Daoy (cell line): ENCODE measurements around the gene GGTLC1. TPM values are rescaled to one million over a fixed set of nuclear protein-coding genes. Genes with fewer than 3 reads are reported as not detected.
"Not testable (repeated sequence)": the region's sequence is repeated elsewhere in the genome, so short reads cannot be mapped to it uniquely, and the experiment has no call there.

Experiments
- DNase-seq: peaks from one replicate; pipeline ENCODE4 v3.0.0-alpha.2; 2015; ENCODE audit warnings: low read depth
- total RNA-seq: library from RNA; depleted of rRNA; stranded (reverse); fragments of >200 nt; shearing (Covaris generic); gene quantifications from 2 replicates; pipeline ENCODE4 v1.2.3, GENCODE V29; 2014; rRNA removed

GGTLC1 gene
- not detected in 2 replicates for total RNA-seq

DNA sequence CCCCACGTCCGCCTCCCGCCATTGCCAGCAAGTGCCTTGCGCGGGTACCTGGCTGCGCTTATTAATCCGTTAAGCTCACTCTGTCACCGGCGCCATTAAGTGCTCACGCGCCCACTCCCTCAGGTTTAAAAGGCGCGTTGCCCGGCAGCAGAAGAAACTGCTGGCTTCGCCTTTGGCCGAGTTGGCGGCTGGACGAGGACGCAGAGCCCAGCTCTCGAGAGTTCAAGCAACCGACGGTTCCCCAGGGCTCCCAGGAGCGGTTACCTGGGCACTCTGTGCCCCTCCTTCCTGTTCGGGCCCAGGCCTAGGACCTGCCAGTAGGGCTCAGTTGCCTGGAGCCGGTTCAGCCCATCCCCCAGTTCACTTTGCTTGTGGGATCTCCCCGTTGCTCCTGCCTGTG lies at the start of gene GGTLC1:
GGTLC1 (minus strand) TSS at position 219 of the 400 bp plus-strand sequence. CDS start 2,168 bp downstream, outside the sequence.
- no peak for DNase-seq

DNA sequence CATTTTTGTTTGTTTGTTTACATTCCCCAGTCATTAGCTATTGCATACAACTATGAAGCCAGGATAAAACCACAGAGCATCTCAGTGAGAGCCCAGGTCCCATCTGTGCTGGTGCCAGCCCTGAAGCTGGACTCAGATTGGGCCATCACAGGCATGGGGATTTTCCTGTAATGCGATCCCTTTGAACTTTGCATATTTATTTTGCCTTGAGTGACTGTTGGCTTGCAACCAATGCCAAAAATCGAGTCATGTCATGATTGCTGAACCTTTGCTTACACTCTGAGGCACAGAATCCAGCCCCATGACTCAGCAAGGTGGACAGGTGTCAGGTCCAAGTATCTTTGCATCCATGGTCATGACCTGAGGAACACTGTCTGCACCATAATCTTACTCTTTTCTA lies 46.2 kb upstream of the GGTLC1 start:
- no peak for DNase-seq

DNA sequence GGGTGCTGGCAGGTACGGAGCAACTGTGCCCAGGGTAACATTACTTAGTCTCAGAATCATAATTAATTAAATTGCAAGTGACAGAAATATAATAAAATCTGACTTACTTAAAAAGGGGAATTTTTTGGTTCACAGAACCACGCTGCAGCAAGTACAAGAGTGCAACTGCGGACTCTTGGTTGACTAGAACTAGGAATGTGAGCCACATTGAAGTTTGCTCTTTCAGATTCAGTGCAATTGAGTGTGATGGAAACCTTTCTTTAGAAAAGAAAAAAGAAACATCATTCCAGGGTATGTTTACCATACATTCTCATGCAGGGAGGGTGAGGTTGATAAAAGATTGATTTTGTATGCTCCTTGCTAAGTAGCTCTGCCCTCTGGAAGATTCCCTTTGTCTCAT lies 45.0 kb upstream of the GGTLC1 start:
- DNase-seq: no peak

DNA sequence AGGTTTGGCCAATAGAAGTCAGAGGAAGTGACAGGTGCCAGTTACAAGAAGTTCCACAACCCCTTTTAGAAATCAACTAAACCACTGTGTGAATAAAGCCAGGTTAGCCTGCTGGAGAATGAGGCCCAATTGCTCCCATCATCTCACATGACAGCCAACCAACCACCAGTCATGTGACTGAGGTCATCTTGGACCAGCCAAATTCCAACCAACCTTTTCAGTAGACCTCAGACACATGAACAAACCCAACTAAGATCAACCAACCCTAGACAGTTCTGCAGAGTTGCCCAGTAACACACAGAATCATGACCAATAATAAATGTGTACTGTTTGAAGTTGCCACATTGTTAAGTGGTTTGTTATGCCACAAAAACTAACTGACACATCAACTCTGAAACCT lies 44.6 kb upstream of the GGTLC1 start:
- no peak for DNase-seq

DNA sequence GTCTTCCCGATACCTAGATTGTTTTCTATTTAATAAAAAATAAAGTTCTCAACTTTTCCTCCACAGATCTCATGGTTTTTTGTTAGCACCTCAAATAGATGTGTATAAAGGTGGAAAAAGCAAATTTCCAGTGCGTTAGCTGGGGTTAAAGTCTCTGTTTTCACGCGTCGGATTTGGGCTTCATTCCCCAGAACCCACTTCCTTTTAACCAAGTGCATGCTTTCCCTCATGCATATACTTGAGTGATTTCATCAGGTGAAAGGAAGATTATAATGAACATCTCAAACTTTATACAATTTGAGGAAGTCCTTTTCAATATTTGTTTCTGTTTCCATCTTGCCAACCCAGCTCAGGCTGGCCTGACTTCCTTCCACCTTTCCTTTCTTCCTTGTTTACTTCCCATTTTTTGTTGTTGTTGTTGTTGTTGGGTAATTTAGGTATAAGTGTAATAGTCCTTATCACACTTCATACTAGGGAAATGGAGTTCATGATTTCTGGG lies 43.9 kb upstream of the GGTLC1 start:
- DNase-seq: no peak

DNA sequence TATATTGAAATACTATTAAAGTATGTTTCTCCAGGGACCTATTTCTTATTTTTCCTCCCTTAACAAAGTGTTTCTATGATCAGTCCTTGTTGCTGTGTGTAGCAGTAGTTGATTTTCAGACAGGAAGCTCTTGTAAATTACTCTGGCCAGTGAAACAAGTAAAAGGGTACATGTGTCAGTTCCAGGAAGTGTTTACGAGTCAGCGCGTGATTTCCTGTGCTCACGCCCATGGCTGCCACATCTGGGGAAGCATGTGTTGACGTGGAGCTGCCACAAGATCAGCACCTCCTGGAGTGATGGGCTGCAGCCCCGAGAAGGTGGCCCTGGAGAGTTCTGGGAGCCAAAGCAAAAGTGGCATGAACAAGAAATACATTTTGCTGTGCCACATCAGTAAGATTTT lies 38.6 kb upstream of the GGTLC1 start:
- no peak for DNase-seq

DNA sequence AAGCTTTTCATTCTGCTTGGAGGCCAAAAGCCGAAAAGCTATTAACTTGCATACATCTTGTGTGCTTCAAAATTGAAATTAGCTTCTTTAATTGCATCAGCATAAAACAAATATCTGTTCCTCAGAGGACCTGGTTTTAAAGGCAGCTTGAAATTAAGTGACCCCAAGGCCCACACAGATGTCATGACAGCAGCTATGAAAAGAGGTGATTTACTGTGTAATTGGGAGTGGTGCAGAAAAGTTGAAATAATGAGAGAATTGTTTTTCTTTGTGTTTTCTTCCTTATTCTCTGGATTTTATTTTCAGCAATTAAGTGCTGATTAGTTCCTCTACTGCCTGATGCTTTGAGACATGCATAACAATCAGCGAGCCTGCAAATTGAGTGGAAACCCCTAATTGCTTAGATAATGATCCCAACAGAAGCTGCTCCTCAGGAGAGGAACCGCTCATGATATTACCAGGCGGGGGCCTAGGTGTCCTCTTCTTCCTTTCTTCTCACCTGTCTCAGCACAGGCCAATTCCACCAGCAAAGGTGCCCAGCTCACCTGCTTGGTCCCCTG lies 34.1 kb upstream of the GGTLC1 start:
- DNase-seq: no peak

DNA sequence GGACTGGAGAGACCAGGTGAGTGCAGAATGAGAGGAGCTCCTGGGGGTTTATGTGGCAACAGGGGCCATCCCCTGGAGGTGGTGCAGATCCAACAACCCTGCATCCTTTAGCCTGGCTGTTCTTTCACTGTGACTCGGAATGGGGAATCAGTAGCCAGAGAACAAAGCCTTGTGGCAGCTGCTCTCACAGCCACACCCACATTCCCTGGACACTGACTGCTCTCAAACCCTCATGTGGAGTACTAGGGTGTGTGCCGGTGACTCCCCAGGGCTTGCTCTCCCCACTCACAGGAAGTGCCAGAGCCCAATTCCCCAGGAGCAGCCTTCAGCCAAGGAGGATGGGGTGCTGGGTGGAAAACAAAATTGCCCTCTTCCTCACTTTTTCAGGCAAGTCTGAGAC lies 30.2 kb upstream of the GGTLC1 start:
- DNase-seq: no peak

DNA sequence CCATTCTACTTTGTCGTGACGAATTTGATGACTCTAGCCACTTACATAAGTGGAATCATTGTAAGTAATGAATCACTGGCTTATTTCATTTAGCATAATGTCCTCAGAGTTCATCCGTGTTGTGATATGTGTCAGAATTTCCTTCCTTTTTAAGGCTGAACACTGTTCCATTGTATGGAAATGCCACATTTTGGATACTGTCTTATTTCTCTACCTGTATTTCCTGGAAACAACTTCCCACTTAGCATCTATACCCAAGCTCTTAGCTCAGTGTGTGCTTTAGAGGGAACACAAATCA lies 28.8 kb upstream of the GGTLC1 start:
- DNase-seq: no peak

DNA sequence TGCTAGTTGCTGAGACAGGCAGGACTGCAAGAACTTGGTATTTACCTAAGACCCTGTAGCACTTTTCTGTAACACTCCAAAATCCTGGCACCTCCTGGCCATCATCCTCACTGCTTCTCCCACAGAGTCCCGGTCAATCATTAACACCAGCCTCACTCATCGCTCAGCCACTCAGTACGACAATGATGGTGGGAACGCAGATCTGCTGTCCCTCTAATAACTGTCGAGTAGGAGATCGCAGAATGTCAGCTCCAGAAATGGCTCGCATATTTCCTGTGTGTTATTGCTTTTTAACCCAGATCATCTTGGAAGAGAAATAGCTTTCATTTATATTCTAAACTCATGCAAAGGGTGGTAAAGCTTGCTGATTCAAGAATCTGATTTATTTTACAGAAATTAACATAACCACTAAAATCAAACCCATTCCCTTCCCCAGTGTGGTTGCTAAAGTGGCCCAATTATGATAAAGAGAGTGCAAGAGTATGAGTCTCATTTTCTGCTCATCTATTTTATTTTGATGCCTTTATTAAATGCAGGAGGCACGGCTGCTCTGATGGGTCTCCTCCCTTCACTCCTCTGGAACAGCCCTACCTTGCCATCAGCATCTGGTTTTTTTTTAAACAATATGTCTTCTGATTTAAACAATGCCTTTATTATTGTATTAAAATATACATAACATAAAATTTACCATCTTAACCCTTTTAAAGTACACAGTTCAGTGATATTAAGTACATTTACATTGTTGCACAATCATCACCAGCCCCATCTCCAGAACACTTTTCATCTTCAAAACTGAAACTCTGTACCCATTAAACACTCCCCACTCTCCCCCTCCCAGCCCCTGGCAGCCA lies 28.3 kb upstream of the GGTLC1 start:
- no peak for DNase-seq

DNA sequence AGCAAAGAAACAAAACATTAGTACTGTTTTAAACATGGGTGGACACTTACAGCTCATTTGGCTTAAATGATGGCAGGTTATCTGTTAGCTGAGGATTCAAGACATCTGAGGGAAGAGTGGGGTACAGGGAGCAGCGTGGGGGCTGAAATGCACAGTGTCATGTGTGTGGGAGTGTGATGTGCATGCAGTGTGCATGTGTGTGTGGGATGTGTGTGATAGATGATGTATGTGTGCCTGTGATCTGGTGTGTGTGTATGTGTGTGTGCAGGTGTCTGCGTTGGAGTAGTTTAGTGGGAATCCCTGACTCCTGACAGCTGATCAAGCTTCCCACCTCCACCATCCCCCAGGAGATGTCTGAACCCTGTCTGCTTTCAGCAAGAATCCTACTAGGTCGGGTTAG lies 25.4 kb upstream of the GGTLC1 start:
- DNase-seq: no peak

DNA sequence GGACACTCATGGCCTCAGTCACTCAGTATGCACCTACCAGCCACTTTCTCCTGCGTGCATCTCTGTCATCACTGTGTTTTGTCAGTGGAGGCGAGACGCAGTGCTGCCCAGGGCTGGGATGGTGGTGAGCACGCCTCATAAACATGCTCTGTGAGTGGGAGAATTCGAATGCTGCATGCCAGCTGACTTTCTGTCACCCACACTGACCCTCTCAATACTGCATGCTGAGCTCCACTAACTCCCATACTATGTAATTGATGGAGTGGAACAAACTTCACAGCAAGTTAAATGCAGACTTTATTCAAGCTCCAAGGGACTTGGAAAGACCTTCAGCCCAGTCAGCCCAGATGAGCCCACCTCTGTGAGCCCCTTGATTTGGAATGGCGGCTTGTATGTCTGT lies 22.7 kb upstream of the GGTLC1 start:
- no peak for DNase-seq

DNA sequence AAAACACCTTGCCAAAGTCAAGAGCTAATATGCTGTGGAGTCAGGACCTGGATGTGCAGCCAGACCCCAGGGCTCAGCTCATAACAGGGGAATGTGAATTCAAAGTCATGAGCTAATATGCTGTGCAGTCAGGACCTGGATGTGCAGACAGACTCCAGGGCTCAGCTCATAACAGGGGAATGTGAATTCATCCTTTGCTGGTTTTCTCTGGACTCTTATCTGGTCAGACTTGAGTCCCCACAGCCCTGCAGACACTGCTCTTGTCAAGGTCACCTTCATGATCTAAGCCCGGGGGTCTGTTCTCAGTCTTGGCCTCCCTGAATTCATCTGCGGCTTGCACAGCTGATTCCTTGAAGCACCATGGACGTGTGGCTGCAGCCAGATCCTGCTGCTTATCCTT lies 19.2 kb upstream of the GGTLC1 start:
- DNase-seq: no peak

DNA sequence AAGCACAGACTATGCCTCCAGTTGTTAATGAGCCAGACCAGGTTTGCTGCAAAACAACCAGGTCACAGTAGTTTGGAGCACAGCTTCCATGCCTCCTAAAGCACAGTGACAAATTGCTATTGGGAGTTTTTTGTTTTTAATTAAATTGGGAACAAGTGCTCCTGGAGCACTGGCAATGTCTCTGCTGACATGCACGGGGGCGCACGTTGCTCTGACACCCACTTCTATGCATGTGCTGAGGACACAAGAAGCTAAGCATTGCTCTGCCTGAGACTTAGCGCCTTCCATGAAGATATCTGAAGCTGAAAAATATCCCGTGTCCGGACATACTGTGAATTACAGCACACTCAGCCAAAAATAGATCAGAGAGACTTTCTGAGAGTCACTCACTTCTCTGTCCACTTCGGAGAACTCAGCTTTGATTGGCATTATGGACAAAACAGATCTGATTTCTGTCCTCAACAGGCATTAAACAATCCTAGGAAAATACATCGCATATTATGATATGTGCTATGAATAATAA lies 18.6 kb upstream of the GGTLC1 start:
- no peak for DNase-seq

DNA sequence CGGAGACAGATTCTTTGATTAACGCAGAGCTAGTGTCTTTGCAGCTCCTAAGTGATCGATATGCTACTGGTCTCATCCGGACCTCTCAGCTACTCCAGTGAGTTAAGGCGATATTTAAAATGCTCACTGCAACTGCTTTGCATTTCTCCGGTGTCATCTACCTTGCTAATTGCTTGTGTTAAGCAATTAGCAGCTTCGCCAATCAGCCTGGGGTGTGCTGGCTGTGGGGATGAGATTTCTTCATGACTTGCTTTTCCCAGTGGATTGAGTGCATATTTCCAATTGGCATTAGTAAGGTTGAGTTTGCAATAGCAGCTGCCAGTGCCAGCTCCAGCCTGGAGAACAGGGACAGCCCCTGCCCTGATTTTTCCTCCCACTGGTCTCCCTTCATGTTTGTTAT lies 18.0 kb upstream of the GGTLC1 start:
- no peak for DNase-seq

DNA sequence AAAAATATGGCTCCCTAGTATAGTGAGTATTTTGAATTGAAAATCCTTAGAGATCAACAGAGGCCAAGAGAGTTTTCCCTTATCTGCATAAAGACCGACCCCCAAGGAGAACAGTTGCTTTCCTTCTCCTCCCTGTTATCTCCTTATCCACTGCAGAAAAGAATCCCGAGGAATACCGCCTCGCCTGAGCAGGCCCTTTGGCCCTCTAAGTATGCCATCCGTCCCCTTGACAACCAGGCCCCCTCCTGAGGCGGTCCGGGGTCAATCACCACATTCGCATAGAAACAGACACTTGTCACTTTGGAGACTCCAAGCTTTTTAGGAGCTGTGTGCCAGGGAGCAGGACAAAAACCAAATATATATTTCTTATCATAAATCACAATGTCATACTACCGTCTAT lies 15.9 kb upstream of the GGTLC1 start:
- DNase-seq: no peak

DNA sequence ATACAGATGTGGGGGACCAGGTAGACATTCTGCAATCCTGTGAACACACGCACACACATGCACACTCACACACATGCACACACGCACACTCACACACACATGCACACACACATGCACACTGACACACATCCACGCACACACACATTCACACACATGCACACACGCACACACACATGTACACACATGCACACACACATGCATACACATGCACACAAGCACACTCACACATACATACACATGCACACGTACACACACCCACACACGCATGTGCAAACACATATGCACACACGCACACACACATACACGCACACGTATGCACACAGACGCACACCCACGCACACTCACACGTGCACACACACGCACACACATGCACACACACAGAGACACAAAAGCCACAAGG lies 14.3 kb upstream of the GGTLC1 start:
- no peak for DNase-seq

DNA sequence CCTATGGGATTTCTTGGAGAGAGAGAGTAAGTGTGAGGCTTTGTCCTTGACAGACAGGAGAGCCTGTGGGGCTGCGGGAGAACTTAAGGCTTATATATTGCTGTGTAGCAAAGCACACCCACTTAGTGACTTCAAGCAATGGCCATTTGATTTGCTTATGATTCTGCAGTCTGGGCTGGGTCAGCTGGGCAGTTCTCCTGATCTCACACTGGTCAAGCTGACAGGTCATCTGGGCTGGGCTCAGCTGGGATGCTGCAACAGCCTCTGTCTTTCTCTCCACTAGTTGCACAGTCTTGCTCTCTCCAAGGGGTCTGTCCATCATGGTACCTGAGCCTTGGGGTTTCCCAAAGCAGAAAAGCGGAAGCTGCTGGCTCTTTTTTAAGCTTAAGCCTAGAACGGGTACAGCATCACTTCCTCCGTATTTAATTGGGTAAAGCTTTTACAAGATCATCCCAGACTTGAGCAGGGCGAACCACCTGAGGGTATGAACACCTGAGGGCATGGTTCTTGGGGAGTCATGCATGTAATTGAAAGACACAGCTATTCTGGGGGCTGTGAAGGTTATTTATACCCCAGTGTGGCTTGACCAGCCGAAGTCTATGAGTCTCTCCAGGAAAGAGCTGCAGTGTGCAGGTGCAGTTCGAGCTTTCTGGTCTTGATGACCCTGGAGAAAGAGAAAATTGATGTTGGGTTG lies 13.3 kb upstream of the GGTLC1 start:
- no peak for DNase-seq

DNA sequence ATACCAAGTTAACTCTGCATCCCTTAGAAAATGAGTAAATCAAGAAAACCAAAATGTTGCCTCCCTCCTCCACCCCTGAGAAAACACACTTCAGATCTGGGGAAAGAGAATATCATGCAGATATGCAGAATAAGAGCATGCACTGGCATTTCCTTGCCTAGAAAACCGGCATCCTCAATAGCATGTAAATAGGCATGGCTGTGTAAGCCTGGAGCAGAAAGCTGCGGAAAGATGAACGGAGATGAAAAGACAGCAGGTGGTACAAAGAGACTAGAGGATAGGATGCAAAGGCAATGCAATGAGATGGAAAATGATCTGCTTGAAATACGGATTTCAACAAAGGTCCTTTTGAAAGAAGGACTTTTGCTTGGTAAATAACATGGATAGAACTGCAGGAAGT lies 10.3 kb upstream of the GGTLC1 start:
- no peak for DNase-seq

DNA sequence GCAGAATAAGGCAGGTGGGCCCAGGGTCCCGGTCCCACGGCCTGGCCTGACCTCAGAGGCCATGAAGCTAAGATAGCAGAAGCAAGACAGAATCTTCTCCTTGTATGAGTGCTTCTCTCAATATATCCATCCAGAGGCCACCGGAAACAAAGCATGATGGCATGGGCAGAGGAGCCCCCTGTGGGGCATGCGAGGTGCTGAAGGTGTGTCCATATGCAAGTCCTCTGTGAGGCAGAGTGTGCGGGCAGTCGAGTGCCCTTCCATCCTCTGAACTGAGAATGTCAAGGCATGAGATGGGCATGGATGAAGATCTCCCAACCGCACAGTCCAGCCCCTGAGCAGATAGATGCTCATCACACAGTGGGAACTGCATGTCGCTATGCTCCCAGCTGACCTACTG lies 9.8 kb upstream of the GGTLC1 start:
- no peak for DNase-seq

DNA sequence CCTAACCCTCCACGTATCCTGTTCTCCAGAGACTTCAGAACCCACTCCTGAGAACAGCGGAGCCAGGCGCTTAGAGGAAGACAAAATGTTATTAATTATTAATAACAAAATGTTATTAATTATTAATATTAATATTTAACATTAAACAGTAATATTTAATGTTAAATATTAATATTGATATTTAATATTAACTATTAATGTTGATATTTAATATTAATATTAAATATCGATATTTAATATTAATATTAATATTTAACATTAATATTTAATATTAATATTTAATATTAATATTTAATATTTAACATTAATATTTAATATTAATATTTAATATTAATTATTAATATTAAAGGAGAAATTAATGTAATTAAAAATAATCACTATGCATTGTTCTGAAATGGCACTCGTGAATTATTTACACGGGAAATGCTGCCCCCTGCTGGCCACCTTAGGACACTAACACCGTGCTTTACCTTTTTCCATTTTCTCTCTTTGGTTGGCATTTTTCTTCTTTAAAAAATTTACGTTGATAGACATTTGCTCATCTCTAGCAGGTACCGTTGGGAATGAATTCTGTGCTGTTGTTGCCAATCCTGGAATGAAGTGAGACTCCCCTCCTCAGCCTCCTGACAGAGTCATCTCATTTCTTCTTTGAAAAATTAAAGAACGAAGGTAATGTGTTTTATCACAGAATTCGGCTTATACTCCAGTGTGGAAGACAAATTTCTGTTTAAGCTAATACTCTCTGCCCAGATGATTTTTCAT lies 7.5 kb upstream of the GGTLC1 start:
- peak; percentile 4 for DNase-seq

DNA sequence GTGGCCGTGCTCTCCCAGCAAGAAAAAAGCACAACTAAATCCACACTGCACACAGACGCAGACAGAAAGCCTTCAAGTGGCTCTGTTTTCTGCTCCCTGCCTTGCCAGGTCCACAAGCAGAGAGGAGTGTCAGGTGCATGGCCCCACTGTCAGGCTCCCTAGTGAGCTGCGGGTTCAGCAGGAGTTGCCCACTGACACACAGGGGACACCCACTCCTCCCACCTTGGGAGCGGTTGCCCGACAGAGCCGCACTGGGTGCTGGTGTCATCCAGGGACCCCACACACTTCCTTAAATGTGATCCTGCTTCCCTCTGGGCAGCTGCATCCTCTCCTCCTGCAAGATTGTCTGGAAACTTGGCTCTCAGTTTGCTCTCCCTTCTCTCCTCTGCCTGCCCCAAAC lies 6.7 kb upstream of the GGTLC1 start:
- DNase-seq: not testable (repeated sequence)
